HPDE6-E6E7 (cell line): Measurements from ENCODE around the gene ZIC2.

Source experiments
- DNase-seq: peaks from one replicate; pipeline ENCODE4 v3.0.0; 2011; ENCODE audit warnings: missing footprints; ENCODE audit errors: extremely low spot score

The ZIC2 gene

DNA sequence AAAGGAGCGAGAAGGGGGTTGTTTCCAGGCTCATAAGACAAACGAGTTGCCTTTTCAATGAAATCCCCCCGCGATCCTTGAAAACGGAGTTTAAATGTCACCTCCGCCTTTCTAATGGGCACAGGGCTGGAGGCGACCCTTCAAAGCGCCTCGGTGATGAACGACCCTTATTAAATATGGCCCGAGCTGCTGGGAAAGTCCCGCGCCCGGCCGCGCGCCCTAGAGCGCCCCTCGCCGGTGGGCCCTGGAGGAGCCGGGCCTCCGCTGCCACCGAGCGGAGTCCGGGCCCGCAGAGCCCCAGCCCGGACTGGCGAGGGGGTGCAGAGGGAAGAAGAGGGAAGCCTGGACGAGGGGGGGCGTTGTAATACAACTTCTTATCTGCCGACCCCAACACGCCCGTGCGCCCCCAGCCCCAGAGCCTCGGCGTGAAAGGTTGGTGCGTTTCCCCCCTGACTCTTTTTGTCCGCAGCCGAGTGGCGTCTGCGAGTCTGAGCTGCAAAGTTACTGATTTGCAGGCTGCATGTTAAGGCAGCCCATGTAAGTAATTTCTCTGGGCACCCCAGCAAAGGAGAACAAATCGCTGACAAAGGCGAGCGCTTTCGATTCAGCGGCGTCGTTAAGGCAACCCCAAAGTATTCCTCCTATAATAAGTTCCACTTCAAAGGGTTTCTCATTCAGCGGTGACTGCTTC lies 21.9 kb upstream of the ZIC2 start:
- no peak for DNase-seq

DNA sequence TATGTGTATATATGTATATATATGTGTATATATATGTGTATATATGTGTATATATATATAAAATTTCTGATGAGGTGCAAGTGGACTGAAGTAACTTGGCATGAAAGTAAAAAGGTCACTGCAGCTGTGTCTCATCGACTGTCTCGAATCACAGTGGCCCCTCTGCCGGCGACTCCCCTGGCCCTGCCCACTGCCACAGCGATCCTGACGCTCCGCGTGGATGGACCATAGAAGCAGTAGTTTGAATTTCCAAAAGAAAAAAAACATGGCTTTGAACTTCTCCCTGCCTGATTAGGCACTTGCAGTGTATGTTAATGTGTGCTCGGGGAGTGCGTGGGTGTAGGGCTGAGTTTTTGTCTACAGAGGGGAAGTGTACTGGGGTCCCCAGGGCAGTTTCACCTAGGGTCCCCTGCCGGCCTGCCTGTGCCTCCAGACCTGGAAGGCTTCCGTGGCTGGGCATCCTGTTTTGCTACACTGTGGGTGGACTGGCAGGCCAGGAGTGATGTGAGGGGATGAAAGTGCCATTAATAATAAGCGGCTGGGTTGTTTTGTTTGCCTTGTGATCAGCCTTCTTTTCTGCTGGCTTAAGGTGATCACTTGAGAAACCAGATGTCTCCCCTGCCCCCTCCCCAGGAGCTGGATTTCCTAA lies 20.8 kb upstream of the ZIC2 start:
- DNase-seq = no peak

DNA sequence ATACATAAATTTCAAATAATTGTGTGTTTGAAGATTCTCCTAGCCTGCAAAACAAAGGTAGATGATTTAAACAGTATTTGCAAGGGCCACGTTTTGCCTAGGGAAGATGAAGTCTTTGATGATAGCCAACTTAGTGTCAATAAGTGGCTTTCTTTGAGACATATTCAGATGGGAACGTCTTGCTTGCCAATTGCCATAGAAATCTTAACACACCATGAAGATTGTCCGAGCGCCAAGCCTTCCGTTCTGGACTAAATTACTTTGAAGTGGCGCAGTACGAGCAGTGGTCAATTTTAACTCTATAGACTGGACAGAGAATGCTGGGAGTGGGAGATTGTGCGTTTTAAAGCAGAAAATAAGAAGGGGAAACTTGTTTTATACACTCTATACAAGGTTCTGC lies 19.9 kb upstream of the ZIC2 start:
- no peak for DNase-seq

DNA sequence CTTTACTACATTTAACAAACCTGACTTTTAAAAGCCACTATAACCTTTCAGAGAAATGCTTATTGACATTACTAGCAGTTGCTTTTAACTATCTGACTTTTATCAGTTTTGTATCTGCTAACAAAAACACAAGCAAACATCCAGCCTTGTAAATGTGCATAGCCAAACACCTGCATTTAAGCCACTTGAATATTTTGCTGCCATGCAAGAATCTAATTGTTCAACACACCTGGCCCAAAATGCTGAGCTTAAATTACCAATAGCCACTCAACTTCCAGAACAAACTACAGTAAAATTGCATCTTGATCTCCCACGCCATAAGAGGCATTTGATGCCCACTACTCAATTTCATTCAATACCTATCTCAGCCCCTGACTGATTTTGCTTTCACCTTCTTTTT lies 19.3 kb upstream of the ZIC2 start:
- DNase-seq = no peak

DNA sequence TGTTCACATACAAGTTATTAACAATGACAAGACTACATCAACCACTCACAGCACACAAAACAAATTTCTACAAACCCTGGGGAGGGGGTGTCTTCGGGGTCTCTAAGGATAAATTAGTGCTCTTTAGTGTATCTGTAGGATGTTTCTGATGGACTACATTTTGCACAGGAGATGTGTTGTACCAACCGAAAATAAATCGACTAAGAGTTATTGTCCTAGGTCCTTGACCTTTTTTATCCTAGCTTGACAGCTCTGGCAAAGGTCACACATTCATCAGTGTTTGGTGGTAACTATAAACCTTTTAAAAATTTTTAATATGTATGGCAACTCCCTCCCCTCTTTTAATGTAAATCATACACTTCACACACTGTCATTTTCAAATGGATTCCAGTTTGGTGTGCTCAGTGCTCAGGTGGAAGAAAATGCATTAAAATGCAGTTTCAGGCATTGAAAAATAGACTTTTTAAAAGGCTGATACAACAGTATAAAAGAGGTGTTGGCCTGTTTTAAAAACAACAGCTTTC lies 17.7 kb upstream of the ZIC2 start:
- no peak for DNase-seq

DNA sequence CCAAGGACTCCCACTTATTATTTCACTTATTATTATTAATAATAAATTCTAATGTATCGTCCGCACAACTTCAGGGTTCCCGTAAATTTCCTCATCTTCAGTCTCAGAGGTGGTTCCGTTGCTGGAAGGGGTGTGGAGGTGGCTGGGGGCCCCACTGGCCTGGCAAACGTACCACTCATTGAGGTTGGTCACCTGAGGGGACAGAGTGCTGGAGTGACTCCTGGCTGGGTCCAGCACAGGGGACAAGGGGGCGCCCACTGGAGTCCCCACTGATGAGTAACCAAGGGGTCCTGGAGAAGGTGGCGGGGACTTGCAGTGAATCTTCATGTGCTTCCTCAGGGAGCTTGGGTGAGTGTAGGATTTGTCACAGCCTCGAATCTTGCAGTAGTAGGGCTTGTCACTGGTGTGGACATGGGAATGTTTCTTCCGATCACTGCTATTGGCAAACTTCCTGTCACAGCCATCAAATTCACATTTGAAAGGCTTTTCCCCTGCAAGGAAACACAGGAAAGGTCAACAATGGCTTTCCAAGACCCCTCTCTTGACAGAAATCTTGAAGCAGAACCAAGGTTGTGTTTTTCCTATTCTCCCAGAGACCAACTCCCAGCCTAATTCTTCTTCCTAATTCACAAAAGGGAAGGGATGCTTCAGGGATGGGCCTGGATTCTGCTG lies 16.1 kb upstream of the ZIC2 start:
- no peak for DNase-seq

DNA sequence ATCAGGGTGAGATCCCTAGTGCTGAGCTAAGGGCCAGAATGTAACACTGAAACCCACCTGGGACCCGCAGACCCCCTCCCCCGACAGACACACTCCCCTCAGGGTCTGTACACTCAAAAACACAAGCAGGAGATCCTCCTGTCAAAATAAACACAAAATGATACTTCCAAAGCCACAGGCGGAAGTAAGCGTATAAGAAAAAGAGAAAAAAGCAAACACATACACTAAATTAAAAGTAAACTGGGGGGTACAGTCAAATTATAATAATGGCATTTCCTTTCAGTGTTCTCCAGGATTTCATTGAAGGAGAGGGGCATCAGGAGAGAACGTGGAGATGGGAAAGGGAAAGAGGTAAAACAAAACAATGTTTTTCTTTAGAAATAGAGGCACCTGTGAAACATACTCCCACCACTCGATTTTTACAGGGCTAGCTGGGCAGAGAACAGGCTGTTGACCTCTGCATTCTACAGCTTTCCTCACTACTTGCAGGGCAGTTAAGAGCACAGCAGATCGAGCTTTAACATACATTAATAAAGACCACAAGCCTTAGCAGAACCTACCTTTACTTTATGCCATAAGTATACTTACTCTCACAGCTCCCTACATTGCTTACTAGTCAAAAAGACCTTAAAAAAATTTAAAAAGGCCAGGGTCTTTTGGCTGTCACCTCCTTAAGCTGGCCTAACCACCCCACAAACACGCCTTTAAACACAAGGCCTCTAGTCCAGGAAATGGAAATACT lies 15.3 kb upstream of the ZIC2 start:
- DNase-seq = no peak

DNA sequence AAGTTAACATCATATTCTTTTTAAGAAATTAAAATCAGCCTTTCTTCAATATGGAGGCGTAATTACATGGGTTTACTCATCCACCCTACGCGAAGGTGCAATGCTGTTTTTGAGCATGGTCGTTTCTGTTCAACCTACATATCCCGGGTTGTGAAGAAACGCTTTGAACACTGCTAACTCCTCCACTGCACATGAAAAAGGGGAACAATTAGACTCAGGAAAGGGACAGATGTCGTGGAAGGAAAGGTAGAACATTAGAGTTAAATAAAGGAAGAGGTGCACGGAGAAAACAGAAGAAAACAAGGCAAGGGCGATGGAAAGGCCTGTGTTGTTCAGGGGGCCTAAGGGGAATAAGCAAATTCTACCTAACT lies 14.1 kb upstream of the ZIC2 start:
- no peak for DNase-seq

DNA sequence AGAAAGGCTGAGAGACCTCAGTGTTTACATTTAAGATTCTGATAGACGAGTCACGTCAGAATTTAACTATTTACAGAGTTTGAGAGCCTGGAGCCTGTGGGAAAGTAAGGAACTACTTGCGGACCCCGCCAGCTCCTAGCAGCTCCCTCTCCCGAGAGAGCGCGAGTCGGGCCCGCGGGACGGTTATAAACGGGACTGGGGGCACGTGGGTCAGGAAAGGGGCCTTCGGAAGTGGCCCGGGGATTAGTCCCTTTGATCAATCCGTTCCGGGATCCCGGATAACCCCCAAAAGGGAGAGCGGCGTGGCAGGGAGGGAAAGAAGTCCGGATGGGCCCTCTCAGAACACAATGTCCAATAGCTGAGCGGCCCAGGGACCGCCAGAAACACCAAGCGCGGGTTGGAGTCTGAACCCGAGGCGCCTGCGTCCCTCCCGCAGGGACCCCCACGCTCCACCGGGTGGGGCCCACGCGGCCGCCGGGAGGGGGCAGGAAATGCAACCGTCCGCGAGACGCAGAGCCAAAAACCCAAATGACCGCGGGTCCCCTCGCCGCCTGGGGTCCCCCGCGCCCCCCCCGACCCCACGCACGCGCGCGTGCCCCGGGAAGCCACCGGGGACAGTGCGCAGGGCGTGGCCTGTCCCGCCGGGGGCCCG lies 13.6 kb upstream of the ZIC2 start:
- DNase-seq = no peak

DNA sequence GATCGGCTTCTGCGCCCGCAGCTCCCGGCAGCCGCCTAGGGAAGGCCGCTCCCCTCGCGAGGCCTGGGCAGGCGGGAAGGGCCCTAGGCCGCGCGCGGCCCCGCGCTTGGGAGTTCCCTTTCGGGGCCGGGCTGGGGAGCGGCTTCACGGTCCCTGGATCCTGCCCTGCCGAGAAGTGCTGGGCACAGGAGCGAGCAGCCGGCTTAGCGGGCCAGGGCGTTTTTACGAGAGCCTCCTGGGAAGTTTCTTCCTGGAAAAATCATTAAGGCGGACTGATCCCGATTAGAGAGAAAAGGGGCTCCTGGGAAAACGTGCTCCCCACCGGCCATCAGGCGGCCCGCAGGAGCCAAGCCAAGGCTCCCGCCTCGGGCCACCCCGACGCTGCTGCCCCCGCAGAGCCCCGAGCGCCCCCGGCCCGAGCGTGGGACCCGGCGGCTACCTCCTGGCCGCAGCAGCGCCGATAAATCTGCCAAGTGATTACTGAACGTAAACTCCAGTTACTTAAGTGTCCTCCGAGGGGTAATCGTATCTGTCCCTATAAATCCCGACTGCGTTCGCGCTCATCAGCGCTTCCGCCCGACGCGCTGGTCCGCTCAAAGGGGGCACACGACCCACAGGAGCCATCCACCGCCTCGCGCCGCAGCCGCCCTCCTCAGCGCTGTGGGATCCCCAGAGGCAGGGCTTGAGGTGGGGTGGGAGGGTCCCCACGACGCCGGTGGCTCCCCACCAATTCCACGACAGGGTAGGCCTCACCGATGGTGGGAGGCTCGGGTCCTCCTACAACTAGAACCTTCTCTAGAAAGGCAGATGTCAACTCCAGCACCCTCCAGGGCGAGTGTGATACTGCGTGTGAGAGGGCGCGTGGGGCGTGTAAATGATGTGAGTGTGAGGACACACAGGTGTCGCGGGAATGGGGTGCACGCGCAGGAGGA lies 12.8 kb upstream of the ZIC2 start:
- DNase-seq = no peak

DNA sequence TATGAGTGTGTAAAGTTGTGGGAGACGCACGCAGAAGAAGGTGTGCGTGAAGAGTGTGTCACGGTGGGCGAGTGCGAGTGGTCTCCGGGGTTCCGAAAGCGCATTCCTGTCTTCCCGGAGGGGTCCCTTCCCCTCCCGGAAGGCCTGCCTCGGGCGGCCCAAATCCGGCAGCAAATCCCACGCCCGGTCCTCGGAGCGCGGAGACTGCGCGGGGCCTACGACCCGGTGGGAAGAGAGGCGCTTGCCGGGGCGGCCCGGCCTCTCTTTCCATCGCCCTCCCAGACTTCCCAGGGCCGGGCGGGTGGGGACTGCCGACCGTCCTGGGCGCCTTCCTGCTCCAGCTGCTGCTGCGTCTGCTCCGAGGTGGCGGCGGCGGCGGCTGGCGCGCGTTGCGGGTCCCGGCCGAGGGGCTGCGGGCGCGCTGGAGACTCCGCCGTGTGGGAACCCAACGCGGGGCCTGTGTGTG lies 12.1 kb upstream of the ZIC2 start:
- DNase-seq = no peak

DNA sequence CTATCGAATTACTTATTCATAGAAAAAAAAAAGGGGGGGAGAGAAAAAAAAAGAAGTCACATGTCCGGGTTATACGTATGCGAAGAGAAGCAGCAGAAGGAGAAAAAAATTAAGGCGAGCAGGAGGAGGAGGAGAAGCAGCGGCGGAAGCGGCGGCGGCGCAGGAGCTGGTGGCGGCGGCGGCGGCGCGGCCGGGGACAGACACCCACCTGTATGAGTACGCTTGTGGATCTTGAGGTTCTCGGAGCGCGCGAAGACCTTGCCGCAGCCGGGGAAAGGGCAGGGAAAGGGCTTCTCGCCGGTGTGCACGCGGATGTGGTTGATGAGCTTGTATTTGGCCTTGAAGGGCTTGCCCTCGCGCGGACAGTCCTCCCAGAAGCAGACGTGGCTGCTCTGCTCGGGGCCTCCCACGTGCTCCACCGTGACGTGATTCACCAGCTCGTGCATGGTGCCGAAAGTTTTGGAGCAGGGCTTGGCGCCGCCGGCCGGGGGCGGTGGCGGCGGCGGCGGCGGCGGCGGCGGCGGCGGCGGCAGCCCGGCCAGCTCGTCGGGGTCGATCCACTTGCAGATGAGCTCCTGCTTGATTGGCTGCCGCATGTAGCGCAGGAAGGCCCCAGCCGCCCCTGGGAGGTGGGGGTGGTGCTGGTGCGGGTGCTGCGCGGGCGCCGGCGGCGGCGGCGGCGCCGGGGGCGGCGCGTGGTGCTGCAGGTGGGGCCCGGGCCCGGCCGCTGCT lies 11.5 kb upstream of the ZIC2 start:
- DNase-seq = no peak

DNA sequence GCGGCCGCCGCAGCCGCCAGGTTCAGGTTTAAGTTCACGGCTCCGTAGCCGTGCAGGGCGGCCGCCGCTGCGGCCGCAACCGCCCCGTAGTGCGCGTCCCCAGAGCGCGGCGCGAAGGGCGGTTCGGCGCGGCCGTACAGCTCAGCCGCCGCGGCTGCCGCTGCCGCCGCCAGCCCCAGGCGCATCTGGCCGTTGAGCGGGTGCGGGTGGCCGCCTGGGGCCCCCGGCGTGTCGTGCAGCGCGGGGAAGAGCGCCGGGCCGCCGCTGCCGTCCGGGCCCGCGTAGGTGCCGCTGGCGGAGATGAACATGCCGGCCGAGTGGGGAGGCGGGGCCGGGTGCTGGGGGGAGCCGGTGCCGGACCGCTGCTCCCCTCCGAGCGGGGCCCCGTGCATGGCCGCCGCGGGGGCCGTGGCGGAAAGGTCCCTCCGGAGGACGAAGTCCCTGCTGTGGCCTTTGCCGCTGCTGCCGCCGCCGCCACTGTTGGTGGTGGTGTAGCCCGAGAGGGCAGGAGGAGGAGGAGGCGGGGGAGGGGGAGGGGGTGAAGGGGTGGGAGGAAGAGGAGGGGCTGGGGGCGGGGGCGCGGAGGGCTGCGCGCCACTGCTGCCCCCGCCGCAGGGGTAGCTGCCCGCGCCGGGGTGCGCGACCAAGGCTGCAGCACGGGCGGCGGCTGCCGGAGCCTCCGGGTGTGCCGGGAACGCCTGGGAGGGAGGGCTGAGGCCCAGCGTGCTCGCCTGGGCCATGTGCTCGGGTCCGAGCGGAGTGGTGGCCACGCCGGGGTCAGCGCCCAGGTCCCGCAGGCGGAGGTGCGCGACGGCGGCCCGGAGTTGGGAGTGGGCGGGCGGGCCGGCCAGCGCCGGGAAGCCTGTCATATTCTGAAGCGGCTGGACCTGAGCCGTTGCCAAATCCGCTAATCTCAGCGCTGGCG lies 10.7 kb upstream of the ZIC2 start:
- DNase-seq = no peak

DNA sequence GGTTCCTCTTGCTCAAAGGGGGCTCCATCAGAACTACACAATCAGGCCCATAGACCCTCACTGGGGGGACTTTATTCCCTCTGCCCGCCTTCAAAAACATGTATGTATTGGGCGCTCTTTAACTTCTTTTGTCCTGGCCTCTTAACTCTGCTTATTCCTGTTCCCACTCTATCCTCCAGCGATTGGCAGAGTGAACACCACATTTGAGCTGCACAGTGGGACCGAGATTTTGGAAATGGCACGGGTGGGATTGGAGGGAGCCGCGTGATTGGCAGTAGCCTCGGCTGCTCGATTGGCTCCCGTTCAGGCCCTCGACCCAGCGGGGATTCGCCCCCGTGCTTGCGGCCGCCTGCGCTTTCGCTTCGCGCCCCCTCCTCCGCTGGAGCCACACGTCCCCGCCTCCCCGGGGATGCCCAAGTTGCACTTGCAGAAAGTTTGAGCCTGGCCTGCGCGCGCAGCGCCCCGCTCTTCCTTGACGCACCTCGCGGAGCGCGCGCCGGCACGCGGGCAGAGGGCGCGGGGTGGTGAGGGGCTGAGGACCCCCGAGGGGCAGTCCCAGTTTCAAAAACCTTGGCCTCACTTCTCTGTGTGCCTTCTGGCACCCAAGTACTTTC lies 9.9 kb upstream of the ZIC2 start, which contains the start of gene ZIC5:
Gene ZIC5 (minus strand): TSS at position 192 of the 614 bp plus-strand sequence. CDS start 164 bp downstream, at position 28.
- no peak for DNase-seq

DNA sequence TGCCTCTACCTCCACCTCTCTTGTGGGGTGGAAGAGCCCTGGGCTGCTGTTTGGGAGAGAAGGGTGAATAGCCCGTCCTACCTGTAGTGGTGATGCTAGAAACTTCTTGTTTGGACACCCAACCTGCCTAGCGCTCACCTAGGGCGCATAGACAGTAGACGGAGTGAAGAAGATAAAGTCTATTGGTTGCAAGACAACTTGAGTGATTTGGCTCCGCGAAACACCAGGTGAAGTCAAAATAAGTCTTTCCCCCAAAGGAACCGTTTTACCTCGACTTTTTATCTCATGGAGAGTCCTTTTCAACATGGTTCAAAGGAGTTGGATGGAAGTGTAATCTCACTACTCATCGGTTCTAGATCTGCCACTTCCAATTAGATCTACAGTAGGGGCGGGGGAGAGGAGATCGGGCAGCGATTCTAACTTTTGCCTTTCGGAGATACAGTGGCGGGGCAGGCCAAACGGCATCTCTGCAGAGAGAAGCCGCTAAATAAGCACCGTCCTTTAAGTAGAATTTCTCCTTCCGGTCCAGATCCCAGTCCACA lies 9.3 kb upstream of the ZIC2 start:
- DNase-seq = no peak

DNA sequence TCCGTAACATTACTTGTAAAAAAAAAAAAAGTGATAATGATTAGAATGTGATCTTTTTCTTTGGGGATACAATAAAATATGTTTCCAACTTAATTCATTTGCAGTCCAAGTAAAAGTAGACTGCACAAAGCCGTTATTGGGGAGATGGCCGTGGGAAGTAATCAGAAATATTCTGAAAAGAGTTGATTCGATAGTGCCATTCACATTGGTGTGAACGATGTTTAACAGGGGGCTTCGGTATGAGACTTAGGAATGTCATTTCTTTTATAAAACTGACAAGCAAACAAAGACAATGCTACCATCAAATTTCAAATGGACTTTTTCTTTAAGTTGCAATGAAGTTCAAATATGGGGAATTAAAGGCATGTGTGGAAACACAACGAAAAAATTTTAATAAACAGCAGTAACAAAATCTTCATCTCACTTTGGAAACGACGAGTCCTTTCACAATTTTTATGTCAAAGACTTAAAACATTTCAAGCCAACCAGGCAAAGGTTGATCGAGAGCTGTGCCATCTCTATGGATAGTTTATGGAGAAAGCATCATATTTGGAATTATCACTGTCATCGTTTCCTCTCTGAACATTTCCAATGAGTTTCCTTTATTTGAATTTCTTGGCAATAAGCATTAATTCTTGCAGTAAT lies 8.3 kb upstream of the ZIC2 start:
- DNase-seq = no peak

DNA sequence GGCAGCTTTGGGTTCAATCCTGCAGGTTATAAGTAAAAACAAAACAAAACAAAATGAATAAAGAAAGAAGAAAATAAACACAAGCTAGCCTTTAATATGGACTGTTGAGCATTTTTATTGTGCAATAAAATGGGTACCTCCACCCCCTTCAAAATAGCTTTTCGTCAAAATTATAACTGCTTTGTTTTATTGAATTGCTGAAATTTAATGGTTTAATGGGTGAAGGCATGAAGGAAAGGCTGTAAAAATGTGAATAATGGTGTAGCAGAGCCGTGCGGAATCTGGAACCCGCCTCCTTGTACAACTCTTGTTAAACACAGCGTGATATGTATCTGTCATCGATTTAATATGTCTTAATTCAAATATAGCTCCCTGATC lies 7.8 kb upstream of the ZIC2 start:
- DNase-seq = no peak
